HEK293 (cell line): ENCODE data around the gene CDIPT.
"Not testable (repeated sequence)": the region's sequence is repeated elsewhere in the genome, so short reads cannot be mapped to it uniquely, and the experiment has no call there.

Experiments used
- CTCF ChIA-PET: fragments of 350-600 bp; formaldehyde crosslinking; extraction: SDS; loops from one replicate; lab custom pipeline; 2021; ENCODE audit warnings: antibody characterized with exemption; lab: Yijun Ruan, JAX
- POLR2A ChIA-PET: fragments of 300-600 bp; formaldehyde crosslinking; extraction: SDS; loops from one replicate; lab custom pipeline; 2020; ENCODE audit warnings: antibody characterized with exemption, inconsistent platforms; lab: Yijun Ruan, JAX
- H3K27ac ChIP-seq: fragments of 200-500 bp; sonication (Bioruptor generic); 2 replicates; pipeline ENCODE4 v1.5.1; 2014; ENCODE audit warnings: low read depth, low read length, control low read depth, inconsistent platforms; ENCODE audit errors: extremely low read depth
- H3K36me3 ChIP-seq, 2 experiments: fragments of 200-500 bp in 1 of 2; sonication (Bioruptor generic) in 1 of 2; 1 replicate in 1 of 2; 2 replicates in 1 of 2; pipeline ENCODE4 v1.5.1; 2014 to 2017; ENCODE audit warnings: inconsistent platforms in 2 of 2, low read length in 2 of 2; ENCODE audit not compliant: control insufficient read depth in 2 of 2, insufficient read depth in 1 of 2
- H3K4me1 ChIP-seq: fragments of 200-500 bp; sonication (Bioruptor generic); 2 replicates; pipeline ENCODE4 v1.5.1; 2014; ENCODE audit warnings: mild to moderate bottlenecking, low read length, inconsistent platforms; ENCODE audit not compliant: control insufficient read depth, insufficient read depth
- H3K4me3 ChIP-seq: 2 replicates; pipeline ENCODE4 v1.5.1; 2011; ENCODE audit warnings: low read depth, mild to moderate bottlenecking, control low read depth, low read length, moderate library complexity
- H3K9me3 ChIP-seq: fragments of 200-500 bp; sonication (Bioruptor generic); 2 replicates; pipeline ENCODE4 v1.5.1; 2014; ENCODE audit warnings: low read depth, low read length, inconsistent platforms; ENCODE audit not compliant: control insufficient read depth, insufficient read depth
- ATF2 ChIP-seq: fragments of 450-650 bp; formaldehyde crosslinking; IDR thresholded peaks from 2 replicates; pipeline ENCODE4 v1.5.1; 2016; ENCODE audit warnings: missing biosample characterization, missing genetic modification characterization, low read depth
- BCL11A ChIP-seq: fragments of 450-650 bp; formaldehyde crosslinking; IDR thresholded peaks from 2 replicates; pipeline ENCODE4 v1.5.1; 2016; ENCODE audit warnings: low read depth, missing biosample characterization, missing genetic modification characterization
- EGR2 ChIP-seq: fragments of 450-650 bp; formaldehyde crosslinking; IDR thresholded peaks from 2 replicates; pipeline ENCODE4 v1.5.1; 2016; ENCODE audit warnings: low read depth, missing biosample characterization, missing genetic modification characterization
- IKZF3 ChIP-seq: fragments of 450-650 bp; IDR thresholded peaks from 2 replicates; pipeline ENCODE4 v1.5.0; 2018; ENCODE audit warnings: missing biosample characterization, mild to moderate bottlenecking, missing genetic modification characterization, moderate library complexity
- KLF16 ChIP-seq: fragments of 450-650 bp; formaldehyde crosslinking; IDR thresholded peaks from 2 replicates; pipeline ENCODE4 v1.5.1; 2017; ENCODE audit warnings: missing biosample characterization, missing genetic modification characterization
- SCRT2 ChIP-seq: fragments of 450-650 bp; formaldehyde crosslinking; IDR thresholded peaks from 2 replicates; pipeline ENCODE4 v1.5.1; 2016; ENCODE audit warnings: missing biosample characterization, missing genetic modification characterization
- SP7 ChIP-seq: fragments of 450-650 bp; formaldehyde crosslinking; IDR thresholded peaks from 2 replicates; pipeline ENCODE4 v1.5.1; 2016; ENCODE audit warnings: missing biosample characterization, missing genetic modification characterization
- ZNF324 ChIP-seq: fragments of 450-650 bp; formaldehyde crosslinking; IDR thresholded peaks from 2 replicates; pipeline ENCODE4 v1.5.1; 2016; ENCODE audit warnings: missing biosample characterization, missing genetic modification characterization
- ZNF362 ChIP-seq: fragments of 450-650 bp; formaldehyde crosslinking; IDR thresholded peaks from 2 replicates; pipeline ENCODE4 v1.5.1; 2016; ENCODE audit warnings: missing biosample characterization, missing genetic modification characterization
- ZNF366 ChIP-seq: fragments of 450-650 bp; formaldehyde crosslinking; conservative IDR thresholded peaks from 2 replicates; pipeline ENCODE4 v1.5.1; 2016; ENCODE audit warnings: missing biosample characterization, missing genetic modification characterization
- ZNF548 ChIP-seq: fragments of 450-650 bp; formaldehyde crosslinking; IDR thresholded peaks from 2 replicates; pipeline ENCODE4 v1.5.1; 2016; ENCODE audit warnings: missing biosample characterization, missing genetic modification characterization
- ZNF549 ChIP-seq: fragments of 450-650 bp; IDR thresholded peaks from 2 replicates; pipeline ENCODE4 v1.5.1; 2018; ENCODE audit warnings: missing biosample characterization, missing genetic modification characterization, mild to moderate bottlenecking, inconsistent platforms, moderate library complexity
- ZNF670 ChIP-seq: fragments of 450-650 bp; formaldehyde crosslinking; IDR thresholded peaks from 2 replicates; pipeline ENCODE4 v1.5.1; 2016; ENCODE audit warnings: missing biosample characterization, missing genetic modification characterization, low read depth
- ZNF747 ChIP-seq: fragments of 450-650 bp; formaldehyde crosslinking; IDR thresholded peaks from 2 replicates; pipeline ENCODE4 v1.5.1; 2016; ENCODE audit warnings: missing biosample characterization, missing genetic modification characterization
- ZSCAN16 ChIP-seq: fragments of 450-650 bp; formaldehyde crosslinking; IDR thresholded peaks from 2 replicates; pipeline ENCODE4 v1.5.1; 2016; ENCODE audit warnings: missing biosample characterization, missing genetic modification characterization

Gene CDIPT

GRCh38 chr16:29891525-29892457 is 28.8 kb upstream of the CDIPT start:
- no peaks in the 10 kb centered on the region; a peak in 1 of 3 replicates for H3K36me3 ChIP-seq
- no peaks in the 10 kb centered on the region for H3K9me3 ChIP-seq
- TF ChIP-seq ATF2 (tag by site-specific recombination) (no peak), EGR2 (tag by site-specific recombination) (no peak), SP7 (no peak), ZNF747 (tag by site-specific recombination) (no peak), ZNF549 (tag by site-specific recombination) (no peak), ZNF324 (no peak), ZNF548 (tag by site-specific recombination) (no peak), SCRT2 (tag by site-specific recombination) (no peak)
- TF ChIP-seq, all 188 proteins: peak for 0
- H3K27ac ChIP-seq = no peak overlapping the region
- ChIA-PET CTCF (interaction anchor here (1.0 kb wide), 1 partner anchor 140 kb away, joined by 3 read pairs; no protein-coding TSS in a partner anchor), POLR2A (interaction anchor here (1.1 kb wide), 1 partner anchor 82 kb away, joined by 3 read pairs; the partner anchor contains the start of gene TAOK2)
- no peaks in the 10 kb centered on the region for H3K4me1 ChIP-seq
- no peak overlapping the region for H3K4me3 ChIP-seq

GRCh38 chr16:29889372-29889771 is 26.3 kb upstream of the CDIPT start:
- H3K4me1 ChIP-seq, H3K36me3 ChIP-seq, H3K9me3 ChIP-seq, POLR2A ChIA-PET: not testable (repeated sequence)
- peak; percentile 64; the same call in 1 of the 2 replicates for TF ChIP-seq ZNF362 (tag by site-specific recombination)
- TF ChIP-seq, all 188 proteins: peak for 1; not testable (repeated sequence) for 187
- H3K4me3 ChIP-seq, CTCF ChIA-PET, H3K27ac ChIP-seq: not testable (repeated sequence)

- TF ChIP-seq ZNF670 = no peak
- no peak for TF ChIP-seq ZSCAN16
- TF ChIP-seq ZNF747 (tag by site-specific recombination) = no peak
- no peak for TF ChIP-seq KLF16 (tag by site-specific recombination)
- no peak for TF ChIP-seq IKZF3
- TF ChIP-seq BCL11A (tag by site-specific recombination) = no peak
- TF ChIP-seq ZNF366 (tag by site-specific recombination) = no peak
- TF ChIP-seq, all 188 proteins: peak for 0
- no peaks in the 10 kb centered on the region for H3K9me3 ChIP-seq
- no peak overlapping the region for H3K27ac ChIP-seq
- H3K4me1 ChIP-seq = no peaks in the 10 kb centered on the region
- CTCF ChIA-PET = interaction anchor here (0.9 to 1.1 kb wide), 3 partner anchors 35 to 148 kb away, joined by 3 to 4 read pairs (median 3); no protein-coding TSS in a partner anchor
- no peak overlapping the region for H3K4me3 ChIP-seq
- POLR2A ChIA-PET = interaction anchor here (0.5 to 1.2 kb wide), 2 partner anchors 59 to 115 kb away, joined by 3 to 5 read pairs; no protein-coding TSS in a partner anchor
- H3K36me3 ChIP-seq = peaks cover 0 to 4% of the 10 kb centered on the region in 2 experiments; a peak in 1 of 3 replicates
Measured at GRCh38 chr16:29883987-29884386, 21.0 kb upstream of the CDIPT start.
